ENCODE data around the gene TLK1.
"Not testable (repeated sequence)": the region's sequence is repeated elsewhere in the genome, so short reads cannot be mapped to it uniquely, and the experiment has no call there.

The TLK1 gene

DNA sequence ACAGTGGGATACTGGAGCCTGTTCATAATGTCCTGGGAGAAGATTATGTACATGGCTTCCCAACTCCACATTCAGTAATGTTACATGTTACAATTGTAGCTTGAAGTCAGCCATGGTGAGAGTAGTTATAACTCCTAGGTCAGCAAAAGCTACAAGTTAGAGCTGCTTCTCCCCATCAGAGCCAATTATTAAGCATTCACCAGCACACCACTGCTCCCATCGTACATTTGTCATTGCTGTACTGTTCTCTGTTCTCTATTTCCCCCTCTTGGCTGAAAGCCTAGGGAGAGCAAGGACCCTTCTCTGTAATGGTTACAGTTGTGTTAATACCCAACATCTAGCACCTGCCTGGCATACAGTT is 5.3 kb upstream of the TLK1 start:
- DNase-seq (ENCODE audit: low read depth in 1 of 2, low spot score in 1 of 2): no peak
- no peak for TF ChIP-seq JUND (IDR thresholded peaks at IDR 0.05; ENCODE audit: low read depth)
- in situ Hi-C loops (cut with HindIII; ENCODE audit: low pct_unique_long_range_greater_than_20kb, low sequenced_read_pairs): no loop called here

DNA sequence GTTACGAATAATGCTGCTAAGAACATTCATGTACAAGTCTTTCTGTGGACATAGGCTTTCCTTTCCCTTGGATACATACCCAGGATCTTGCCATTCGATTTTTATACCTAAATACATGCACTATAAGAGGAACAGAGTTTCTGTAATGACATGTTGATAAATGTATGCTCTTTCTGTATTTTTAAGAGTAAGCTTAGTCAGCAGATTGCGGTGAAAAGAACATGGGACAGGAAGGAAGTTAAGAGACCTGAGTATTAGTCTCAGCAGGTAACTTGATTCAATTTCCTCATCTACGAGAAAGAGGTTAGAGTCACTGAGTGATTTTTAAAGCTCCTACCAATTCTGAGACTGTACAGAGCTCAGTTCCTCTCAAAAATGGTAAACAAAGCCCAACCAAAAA is 2.6 kb upstream of the TLK1 start:
- TF ChIP-seq JUND (IDR thresholded peaks at IDR 0.05; ENCODE audit: low read depth): no peak
- in situ Hi-C loops (cut with HindIII; ENCODE audit: low pct_unique_long_range_greater_than_20kb, low sequenced_read_pairs): no loop called here
- no peak for DNase-seq (ENCODE audit: low read depth in 1 of 2, low spot score in 1 of 2)

DNA sequence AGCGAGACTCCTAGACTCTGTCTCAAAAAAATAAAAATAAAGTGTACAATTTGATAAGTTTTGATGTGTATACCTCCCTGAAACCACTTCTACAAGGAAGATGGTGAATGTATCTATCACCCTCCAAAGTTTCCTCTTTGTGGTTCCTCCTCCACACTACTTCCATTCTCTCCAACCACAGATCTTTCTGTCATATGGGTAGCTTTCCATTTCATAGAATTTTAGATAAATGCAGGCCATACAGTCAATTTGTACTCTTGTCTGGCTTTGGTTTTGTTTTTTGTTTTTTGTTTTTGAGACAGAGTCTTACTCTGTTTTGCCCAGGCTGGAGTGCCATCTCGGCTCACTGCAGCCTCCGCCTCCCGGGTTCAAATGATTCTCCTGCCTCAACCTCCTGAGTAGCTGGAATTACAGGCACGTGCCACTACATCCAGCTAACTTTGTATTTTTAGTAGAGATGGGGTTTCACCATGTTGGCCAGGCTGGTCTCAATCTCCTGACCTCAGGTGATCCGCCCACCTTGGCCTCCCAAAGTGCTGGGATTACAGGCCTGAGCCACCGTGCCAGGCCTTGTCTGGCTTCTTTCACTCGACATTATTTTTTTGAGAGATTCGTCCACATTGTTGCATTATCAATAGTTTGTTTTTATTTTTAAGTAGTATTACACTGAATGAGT is 2.0 kb upstream of the TLK1 start:
- in situ Hi-C loops (cut with HindIII; ENCODE audit: low pct_unique_long_range_greater_than_20kb, low sequenced_read_pairs); DNase-seq (ENCODE audit: low read depth in 1 of 2, low spot score in 1 of 2): not testable (repeated sequence)

DNA sequence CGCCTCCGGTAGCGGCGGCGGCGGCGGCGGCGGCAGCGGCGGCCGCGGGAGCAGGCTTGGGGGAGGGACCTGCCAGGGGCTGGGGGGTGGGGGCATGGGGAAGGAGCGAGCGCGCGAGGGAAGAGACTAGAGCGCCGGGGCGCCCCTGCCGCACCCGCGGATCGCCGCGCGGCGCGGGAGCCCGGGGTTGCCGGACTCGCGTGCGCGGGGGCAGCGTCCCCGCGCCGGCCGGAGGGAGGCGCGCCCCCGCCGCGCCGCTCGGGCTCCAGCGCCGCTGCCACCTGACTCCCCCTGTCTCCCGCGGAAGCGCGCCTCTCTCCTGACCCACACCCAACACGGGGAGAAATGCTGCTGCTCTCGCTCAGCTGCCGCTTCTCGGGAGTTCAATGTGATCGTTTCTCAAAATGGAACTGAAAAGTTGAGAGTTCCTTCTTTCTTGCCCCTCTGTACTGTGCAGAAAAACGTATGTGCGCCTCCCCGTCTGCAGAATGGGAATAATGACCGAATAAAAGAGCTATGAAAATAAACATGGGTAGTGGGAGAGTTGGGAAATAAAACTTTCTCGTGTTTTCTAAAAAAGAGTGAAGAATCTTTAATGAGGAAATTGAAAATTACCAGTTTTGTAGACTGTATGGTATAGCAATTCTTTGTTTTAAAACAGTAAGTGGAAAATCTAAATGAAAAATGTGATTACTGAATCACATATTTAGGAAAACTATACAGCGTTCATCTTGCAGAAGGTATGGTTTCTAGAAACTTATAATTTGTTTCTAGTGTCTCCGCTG is 455 bp upstream of the TLK1 start:
- TF ChIP-seq JUND (IDR thresholded peaks at IDR 0.05; ENCODE audit: low read depth): no peak
- in situ Hi-C loops (cut with HindIII; ENCODE audit: low pct_unique_long_range_greater_than_20kb, low sequenced_read_pairs): no loop called here
- peak; percentile 73 to 81 for DNase-seq (ENCODE audit: low read depth in 1 of 2, low spot score in 1 of 2)

DNA sequence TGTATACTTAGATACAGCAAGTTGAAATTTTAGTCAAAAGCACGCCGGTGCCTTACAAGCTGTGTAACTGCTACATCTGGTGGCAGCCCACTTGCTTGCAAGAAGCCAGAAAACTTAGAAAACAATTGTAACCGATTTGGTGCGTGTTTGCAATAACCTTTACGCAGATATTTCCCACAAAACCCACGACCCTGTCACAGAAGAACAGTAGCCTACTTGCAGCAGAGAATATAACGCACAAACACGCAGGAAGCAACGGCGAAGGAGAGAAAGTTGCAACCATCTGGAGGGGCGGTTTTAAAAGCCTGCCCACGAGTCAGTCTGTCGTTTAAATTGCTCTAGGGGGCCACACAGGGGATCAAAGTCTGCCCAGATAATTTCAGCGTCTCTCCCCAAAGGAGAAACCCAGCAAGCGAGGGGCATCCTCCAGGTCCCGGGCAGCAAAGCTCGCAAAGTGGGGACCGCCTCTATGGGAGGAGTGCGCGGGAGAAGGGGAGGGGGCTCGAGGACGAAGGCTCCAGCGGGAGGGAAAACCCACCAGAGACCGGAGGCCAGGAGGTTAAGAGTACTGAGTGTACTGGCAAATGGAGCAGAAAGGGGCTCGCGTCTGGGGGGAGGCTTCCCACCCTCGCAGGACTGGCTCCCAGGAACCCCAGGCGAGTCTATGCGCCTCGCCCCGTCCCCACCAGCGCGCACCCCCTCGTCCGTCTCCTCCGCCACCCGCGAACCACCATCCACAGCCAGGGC is 1.1 kb downstream of the TLK1 start:
- TF ChIP-seq JUND (IDR thresholded peaks at IDR 0.05; ENCODE audit: low read depth): no peak
- in situ Hi-C loops (cut with HindIII; ENCODE audit: low pct_unique_long_range_greater_than_20kb, low sequenced_read_pairs): no loop called here

DNA sequence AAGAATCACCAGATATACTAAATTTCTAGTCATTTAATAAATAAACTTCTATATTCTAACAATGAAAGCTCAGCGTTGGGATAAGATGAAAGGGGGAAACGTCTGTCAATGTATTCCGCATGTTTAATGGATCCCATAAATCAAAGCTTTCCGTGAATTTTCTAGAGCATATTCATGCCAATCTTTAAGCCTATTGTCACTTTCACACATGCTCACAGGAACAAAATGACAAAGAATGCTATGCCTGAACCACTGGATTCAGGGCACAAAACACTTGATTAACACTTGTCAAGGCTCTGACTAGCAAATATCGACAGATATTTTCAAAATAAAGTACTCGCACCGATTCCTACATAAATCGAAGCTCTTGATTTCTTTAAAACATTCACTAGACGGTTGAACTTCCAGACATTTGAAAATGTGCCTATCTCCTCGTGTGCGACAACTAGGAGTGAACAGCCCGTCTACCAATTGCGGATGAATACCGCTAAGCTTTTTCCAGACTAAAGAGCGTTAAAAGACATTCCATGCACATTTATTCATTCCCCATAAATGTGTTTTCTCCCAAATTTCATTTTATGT is 1.8 kb downstream of the TLK1 start:
- DNase-seq (ENCODE audit: low read depth in 1 of 2, low spot score in 1 of 2): peak in 1 of 2 experiments; percentile 26
- TF ChIP-seq JUND (IDR thresholded peaks at IDR 0.05; ENCODE audit: low read depth): no peak
- in situ Hi-C loops (cut with HindIII; ENCODE audit: low pct_unique_long_range_greater_than_20kb, low sequenced_read_pairs): no loop called here

More for the DNA sequence above, 1.1 kb downstream of the TLK1 start:
- peak; percentile 39 to 44 for DNase-seq (ENCODE audit: low read depth in 1 of 2, low spot score in 1 of 2)

DNA sequence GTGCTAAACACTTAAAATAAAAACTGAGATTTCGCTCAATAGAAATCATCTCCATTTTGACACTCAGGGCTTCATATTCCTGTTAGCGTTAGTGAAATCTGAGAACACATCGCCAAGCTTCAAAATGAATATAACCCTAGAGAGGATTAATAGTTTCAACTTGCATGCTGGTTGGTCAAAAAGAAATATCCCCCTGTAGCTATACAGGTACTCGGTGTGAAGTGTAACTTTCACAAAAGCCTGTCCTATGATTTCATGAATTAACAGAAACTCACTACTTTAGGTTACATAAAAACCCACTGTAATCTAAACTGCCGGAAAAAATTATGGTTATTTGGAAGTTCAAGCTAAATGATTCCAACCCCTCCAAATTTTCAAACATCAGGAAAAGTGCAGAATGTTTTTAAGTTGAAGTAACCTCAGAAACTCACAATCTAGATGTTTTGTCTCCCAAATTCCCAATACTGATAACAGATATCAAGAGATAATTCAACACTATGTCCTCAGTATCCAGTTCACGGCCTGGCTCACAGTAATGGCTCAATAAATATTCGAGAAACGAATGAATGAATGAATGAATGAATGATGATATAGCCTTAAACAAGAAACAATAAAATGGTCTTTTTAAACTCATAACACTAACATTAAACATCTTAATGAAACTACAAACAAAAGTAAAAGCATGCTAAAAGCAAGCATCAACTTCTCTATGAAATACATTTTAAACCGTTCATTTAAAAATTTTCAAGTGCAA is 2.5 kb downstream of the TLK1 start:
- in situ Hi-C loops (cut with HindIII; ENCODE audit: low pct_unique_long_range_greater_than_20kb, low sequenced_read_pairs): no loop called here
- no peak for TF ChIP-seq JUND (IDR thresholded peaks at IDR 0.05; ENCODE audit: low read depth)
- DNase-seq (ENCODE audit: low read depth in 1 of 2, low spot score in 1 of 2): no peak

DNA sequence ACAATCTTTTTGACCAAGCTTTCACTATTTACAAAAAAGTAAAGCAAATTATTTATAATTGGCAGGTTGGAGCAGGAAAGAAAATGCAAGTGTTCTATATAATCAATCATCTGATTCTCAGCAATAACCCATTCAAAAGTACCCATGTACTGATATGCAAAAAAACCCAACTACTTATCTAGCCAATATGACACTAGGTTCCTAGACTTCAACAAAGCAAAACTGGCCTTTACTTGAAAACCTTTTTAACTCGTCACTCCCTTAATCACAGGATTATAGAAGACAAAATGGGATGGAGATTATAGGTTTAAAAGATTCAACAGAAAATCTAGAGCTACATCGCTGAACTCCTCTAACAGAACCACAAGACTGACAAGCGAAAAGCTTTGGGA is 3.6 kb downstream of the TLK1 start:
- no peak for DNase-seq (ENCODE audit: low read depth in 1 of 2, low spot score in 1 of 2)
- in situ Hi-C loops (cut with HindIII; ENCODE audit: low pct_unique_long_range_greater_than_20kb, low sequenced_read_pairs): no loop called here
- no peak for TF ChIP-seq JUND (IDR thresholded peaks at IDR 0.05; ENCODE audit: low read depth)

DNA sequence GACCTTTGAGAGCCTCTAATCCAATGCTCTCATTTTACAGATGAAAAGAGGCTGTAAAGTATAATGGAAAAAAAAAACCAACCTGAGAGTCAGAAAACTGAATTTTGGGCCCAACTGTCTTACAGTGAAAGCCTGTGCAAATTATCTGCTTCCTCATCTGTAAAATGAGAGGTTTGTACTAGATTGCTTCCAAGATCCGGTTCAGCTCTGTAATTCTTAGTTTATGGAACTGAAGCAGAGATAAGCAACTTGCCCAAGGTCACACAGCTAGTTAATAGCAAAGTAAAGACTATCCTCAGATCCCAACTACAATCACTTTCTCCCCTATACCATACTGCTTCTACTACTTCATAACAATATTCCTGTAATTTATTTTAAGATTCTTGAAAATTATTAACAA is 6.3 kb downstream of the TLK1 start:
- no peak for TF ChIP-seq JUND (IDR thresholded peaks at IDR 0.05; ENCODE audit: low read depth)
- no peak for DNase-seq (ENCODE audit: low read depth in 1 of 2, low spot score in 1 of 2)

DNA sequence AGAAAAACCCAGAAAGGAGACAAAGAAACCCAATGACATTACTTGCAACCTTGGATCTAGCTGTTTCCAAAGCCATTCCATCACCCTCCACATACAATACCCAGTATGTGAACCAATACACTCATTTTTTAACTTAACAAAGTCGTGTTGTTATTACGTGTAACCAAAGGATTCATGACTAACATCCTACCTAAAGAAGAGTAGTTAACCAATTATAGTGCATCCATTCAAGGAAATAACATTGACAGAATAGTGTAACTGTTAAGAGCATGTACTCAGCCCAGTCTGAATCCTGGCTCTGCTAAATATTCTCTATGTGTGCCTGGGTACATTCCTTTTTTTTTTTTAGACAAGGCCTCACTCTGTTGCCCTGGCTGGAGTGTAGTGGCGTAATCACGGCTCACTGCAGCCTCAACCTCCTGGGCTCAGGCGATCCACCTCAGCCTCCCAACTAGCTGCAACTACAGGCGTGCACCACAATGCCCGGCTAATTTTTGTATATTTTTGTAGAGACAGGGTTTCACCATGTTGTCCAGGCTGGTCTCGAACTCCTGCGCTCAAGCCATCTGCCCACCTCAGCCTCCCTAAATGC is 9.9 kb downstream of the TLK1 start:
- in situ Hi-C loops (cut with HindIII; ENCODE audit: low pct_unique_long_range_greater_than_20kb, low sequenced_read_pairs): no loop called here

More for the DNA sequence above, 6.3 kb downstream of the TLK1 start:
- in situ Hi-C loops (cut with HindIII; ENCODE audit: low pct_unique_long_range_greater_than_20kb, low sequenced_read_pairs): no loop called here

DNA sequence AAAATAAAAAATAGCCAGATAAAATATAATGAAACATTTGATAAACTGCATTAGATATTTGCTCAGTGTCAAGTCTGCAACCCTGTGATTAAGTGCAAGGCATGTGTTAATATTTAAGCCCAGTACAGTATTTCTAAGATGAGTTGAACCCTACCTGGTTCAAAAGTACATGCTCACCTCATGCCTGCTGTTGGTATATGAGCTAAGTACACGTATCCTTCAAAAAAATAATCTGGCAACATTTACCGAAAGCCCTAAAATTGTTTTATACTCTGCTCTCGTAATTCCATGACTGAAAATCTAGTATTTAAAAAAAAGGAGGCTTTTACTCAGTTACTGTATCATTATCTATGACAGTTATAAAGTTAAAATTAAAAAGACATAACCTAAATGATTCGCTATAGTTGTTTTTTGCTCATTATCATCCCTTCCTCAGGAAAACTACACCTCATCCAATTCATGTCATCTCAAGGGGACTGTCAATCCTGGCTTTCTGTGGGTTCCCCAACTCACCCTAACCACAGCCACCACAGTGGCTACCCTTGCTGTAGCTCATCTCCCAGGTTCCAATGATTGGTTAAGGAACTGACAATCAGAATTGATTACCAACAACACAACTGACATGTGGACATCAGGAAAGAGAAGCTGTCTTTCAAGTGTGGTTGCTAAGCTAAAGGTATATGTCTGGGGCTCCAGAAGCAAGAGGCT is 10.6 kb downstream of the TLK1 start:
- in situ Hi-C loops (cut with HindIII; ENCODE audit: low pct_unique_long_range_greater_than_20kb, low sequenced_read_pairs): no loop called here
- no peak for TF ChIP-seq JUND (IDR thresholded peaks at IDR 0.05; ENCODE audit: low read depth)
- no peak for DNase-seq (ENCODE audit: low read depth in 1 of 2, low spot score in 1 of 2)

More for the DNA sequence above, 9.9 kb downstream of the TLK1 start:
- TF ChIP-seq JUND (IDR thresholded peaks at IDR 0.05; ENCODE audit: low read depth): no peak
- DNase-seq (ENCODE audit: low read depth in 1 of 2, low spot score in 1 of 2): no peak
